Activated naive CD8-positive, alpha-beta T cell treated with anti-CD3 and anti-CD28 coated beads, Interleukin-2, amount 50 U/mL, for 24 hours (primary cell): ENCODE results near the gene STARD4.

Experiments used
- ATAC-seq: fragments of 150-1000 bp; cut with Tn5 transposase; one replicate; pipeline ENCODE4 v1.10.0; 2021
- DNase-seq: peaks from one replicate; pipeline ENCODE4 v3.0.0; 2021
- H3K27ac Mint-ChIP-seq: one replicate; pipeline ENCODE4 v1.8.0; 2021; ENCODE audit warnings: mild to moderate bottlenecking, mixed read lengths
- H3K27me3 Mint-ChIP-seq: one replicate; pipeline ENCODE4 v1.8.0; 2021; ENCODE audit warnings: mixed read lengths
- H3K36me3 Mint-ChIP-seq: one replicate; pipeline ENCODE4 v1.8.0; 2021; ENCODE audit warnings: low read depth, mixed read lengths
- H3K4me1 Mint-ChIP-seq: one replicate; pipeline ENCODE4 v1.8.0; 2021; ENCODE audit warnings: mixed read lengths
- H3K4me3 Mint-ChIP-seq: one replicate; pipeline ENCODE4 v1.8.0; 2021; ENCODE audit warnings: mild to moderate bottlenecking, moderate library complexity, mixed read lengths
- H3K9me3 Mint-ChIP-seq: one replicate; pipeline ENCODE4 v1.8.0; 2021; ENCODE audit warnings: mixed read lengths

The STARD4 gene

DNA sequence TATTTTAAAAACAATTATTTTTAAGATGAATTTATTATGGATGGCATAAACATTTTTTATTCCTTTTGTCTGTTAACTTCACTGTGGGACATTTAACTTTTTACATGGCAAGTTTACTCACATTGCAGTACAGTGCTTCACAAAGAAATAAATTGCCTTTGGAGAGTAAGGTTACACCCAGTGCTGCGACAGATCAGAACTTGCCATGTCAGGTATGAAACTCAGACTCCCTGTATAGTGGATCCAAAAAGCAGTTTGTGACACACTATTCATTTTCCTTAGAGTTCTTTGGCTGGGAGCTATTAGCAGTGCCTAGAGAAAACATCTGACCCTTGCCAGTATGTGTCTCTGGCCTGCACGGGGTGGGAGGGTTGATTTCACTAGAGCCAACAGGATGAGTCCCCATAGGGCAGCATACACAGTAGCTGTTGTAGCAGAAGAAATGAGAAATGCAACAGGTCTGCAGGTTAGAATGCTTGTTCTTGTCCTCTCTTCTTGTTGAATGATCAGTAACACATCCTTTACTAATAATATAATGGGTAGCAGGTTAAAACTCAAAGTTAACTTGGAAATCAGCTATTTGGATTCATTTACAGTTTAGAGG is 42.9 kb downstream of the STARD4 start:
- Mint-ChIP-seq H3K4me3 (no peak overlapping the region), H3K9me3 (peaks cover 5% of the 10 kb centered on the region), H3K27me3 (no peaks in the 10 kb centered on the region), H3K36me3 (peaks cover 8% of the 10 kb centered on the region), H3K27ac (no peak overlapping the region), H3K4me1 (no peaks in the 10 kb centered on the region)
- no peak for DNase-seq
- no peak for ATAC-seq

DNA sequence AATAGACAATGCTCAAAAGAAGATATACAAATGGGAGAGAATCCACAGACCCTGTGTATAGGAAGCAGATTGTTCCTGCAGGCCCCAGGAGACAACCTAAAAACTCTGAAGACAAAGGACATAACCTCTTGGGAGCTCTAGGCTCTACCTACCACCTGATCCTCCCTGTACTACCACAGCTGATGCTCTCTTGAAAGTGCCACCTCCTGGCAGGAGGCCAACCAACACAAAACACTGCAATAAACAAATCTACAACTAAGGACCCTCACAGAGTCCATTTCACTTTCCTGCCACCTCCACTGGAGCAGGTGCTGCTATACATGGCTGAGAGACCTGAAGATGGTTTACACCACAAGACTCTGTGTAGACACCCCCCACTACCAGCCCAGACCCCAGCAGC is 49.0 kb downstream of the STARD4 start:
- Mint-ChIP-seq H3K36me3 (peaks cover 22% of the 10 kb centered on the region), H3K4me1 (peaks cover 18% of the 10 kb centered on the region), H3K27me3 (no peaks in the 10 kb centered on the region), H3K27ac (peak overlapping the region; percentile 3), H3K4me3 (no peak overlapping the region), H3K9me3 (peaks cover 5% of the 10 kb centered on the region)
- no peak for DNase-seq
- no peak for ATAC-seq

DNA sequence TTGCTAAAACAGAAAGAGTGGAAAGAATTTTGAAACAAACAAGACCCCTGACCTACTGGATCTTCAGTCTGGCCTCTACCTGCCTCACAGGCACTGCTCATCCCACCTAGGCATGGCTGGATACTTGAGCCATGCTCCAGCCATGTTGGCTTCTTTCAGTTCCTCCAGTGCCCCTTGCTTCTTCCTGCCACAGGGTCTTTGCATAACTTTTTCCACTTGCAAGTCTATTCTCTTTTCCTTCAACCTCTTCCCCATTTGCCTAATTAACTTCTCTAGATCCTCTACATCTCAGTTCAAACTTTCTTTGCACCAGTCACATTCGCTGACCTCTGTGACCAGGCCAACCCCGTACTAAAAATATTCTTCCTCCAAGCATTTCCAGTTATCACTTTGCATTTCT is 50.4 kb downstream of the STARD4 start:
- ATAC-seq: no peak
- Mint-ChIP-seq H3K36me3 (peaks cover 22% of the 10 kb centered on the region), H3K27ac (peak overlapping the region; percentile 30), H3K9me3 (peaks cover 5% of the 10 kb centered on the region), H3K4me3 (no peak overlapping the region), H3K4me1 (peaks cover 18% of the 10 kb centered on the region), H3K27me3 (no peaks in the 10 kb centered on the region)
- no peak for DNase-seq

DNA sequence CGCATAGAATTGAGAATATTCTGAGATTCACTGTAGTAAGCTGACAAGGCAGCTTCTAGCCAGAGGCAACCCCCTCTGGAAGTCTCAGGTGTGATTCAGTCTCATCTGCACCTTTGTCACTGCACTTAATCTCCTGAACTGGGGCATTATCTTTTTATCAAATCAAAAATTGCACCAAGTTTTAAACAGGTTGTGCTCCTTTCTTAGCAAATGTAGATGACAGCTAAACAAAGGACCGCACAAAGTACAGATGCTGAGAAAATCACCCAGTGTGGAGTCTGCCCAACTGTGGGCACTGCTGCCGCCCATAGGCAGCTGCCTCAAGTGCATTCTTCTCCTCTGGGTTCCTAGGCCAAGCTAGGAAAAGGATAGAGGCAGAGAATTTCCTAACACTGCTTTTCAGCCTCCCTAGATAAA is 51.1 kb downstream of the STARD4 start:
- peaks cover 18% of the 10 kb centered on the region for H3K4me1 Mint-ChIP-seq
- H3K36me3 Mint-ChIP-seq: peaks cover 22% of the 10 kb centered on the region
- no peak overlapping the region for H3K4me3 Mint-ChIP-seq
- peaks cover 5% of the 10 kb centered on the region for H3K9me3 Mint-ChIP-seq
- DNase-seq (no peak), ATAC-seq (no peak)
- no peak overlapping the region for H3K27ac Mint-ChIP-seq
- no peaks in the 10 kb centered on the region for H3K27me3 Mint-ChIP-seq

DNA sequence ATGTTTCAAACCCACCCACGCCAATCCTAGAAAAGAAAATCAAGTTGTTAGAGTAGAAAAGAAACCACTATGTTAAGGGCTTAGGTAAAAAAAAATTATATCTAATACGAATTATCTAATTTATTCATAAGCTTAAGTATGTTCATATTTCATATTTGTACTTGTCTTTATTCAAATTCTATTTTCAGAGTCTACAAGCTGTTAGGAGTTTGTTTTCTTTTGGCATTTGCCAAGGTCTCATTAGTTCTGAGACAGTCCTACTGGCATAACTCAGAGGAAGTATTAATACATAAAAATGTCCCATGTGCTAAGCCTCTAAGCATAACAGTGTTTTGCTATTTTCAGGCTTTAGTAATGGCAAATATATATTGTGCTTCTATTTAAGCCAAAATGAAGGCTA is 57.6 kb downstream of the STARD4 start:
- Mint-ChIP-seq H3K27me3 (no peaks in the 10 kb centered on the region), H3K4me3 (no peak overlapping the region), H3K4me1 (peaks cover 5% of the 10 kb centered on the region), H3K9me3 (no peaks in the 10 kb centered on the region), H3K27ac (no peak overlapping the region), H3K36me3 (peaks cover 18% of the 10 kb centered on the region)
- ATAC-seq: no peak
- no peak for DNase-seq

DNA sequence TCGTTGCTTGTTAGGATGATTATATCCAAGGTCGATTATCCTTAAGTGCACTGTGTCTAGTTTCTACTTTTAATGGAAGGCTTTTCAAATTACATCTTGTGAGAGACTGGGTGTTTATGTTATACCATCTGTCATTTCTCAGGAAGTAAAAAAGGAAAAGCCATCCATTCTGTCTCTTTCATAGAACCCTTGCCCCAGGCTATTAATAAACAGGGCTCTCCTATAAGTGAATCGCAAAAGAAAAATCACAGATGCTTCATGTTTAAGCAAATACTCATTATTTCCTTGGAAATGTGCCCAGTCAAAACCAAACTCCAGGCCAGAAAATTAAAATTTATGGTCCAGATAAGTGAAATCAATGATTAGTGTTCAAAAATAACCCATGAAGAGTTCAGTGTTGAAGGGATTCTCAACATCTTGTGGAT is 58.1 kb downstream of the STARD4 start:
- Mint-ChIP-seq H3K36me3 (peaks cover 23% of the 10 kb centered on the region), H3K4me3 (no peak overlapping the region), H3K27me3 (no peaks in the 10 kb centered on the region), H3K27ac (no peak overlapping the region), H3K4me1 (peaks cover 3% of the 10 kb centered on the region), H3K9me3 (no peaks in the 10 kb centered on the region)
- no peak for DNase-seq
- no peak for ATAC-seq

DNA sequence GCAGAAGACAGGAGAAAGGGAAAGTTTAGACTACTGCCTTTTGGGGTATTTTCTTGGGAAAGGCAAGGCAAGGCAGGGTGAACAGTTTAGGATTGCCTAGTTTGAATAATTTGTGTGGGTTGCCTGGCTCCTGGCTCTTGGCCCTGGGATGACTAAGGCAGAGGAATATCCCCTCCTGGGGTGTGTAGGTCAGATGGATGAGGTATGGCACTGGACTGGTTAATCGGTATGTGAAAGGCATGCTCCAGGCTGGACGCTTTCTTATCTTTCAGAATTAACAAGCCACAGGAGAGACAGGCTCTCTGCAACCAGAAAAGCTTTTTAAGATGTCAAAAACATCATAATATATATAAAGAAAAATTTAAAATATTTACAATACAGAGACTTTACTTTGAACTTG is 58.6 kb downstream of the STARD4 start:
- H3K36me3 Mint-ChIP-seq: peaks cover 23% of the 10 kb centered on the region
- no peak overlapping the region for H3K27ac Mint-ChIP-seq
- H3K4me3 Mint-ChIP-seq: no peak overlapping the region
- no peak for DNase-seq
- H3K27me3 Mint-ChIP-seq: no peaks in the 10 kb centered on the region
- no peak for ATAC-seq
- H3K9me3 Mint-ChIP-seq: no peaks in the 10 kb centered on the region
- no peaks in the 10 kb centered on the region for H3K4me1 Mint-ChIP-seq

DNA sequence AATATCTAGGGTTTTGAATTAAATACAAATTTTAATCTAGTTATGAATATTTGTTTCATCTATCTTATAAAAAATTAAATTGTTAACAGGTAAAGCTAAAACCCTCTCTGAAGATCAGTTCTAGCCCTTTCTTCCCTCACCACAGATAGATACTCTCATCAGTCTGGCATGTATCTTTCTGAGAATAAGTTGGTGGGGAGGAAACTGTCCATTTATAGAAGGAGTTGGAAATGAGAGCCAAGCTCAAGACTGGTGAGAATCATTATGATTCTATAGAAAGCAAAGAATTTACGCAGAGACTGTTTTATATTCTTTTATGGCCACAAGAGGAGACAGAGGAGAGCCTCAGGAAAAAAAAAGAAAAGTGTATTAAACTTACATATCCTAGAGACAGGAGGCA is 59.0 kb downstream of the STARD4 start:
- Mint-ChIP-seq H3K27ac (no peak overlapping the region), H3K27me3 (no peaks in the 10 kb centered on the region)

DNA sequence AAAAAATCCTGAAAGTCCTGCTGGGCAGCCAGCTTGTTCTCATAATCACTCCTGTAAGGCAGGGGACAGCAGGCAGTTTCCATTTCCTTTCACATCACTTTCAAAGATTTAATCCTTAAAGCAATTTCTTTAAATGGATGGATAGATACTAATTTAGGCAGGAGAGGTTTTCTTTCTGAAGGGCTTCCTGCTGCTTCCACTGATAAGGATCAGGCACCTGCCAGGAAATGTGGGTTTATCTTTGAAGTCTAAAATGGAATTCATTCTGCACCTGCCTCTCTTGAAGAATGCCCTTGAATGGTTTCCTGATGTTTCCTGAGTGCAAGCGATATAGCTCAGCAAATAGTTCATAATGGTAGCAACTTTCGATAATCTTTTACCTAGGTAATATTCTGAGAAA is 64.5 kb downstream of the STARD4 start:
- Mint-ChIP-seq H3K36me3 (peaks cover 24% of the 10 kb centered on the region), H3K4me1 (peaks cover 2% of the 10 kb centered on the region), H3K4me3 (no peak overlapping the region), H3K27me3 (no peaks in the 10 kb centered on the region), H3K9me3 (no peaks in the 10 kb centered on the region), H3K27ac (no peak overlapping the region)
- DNase-seq: no peak
- no peak for ATAC-seq

More for the DNA sequence above, 59.0 kb downstream of the STARD4 start:
- Mint-ChIP-seq H3K36me3 (peaks cover 23% of the 10 kb centered on the region), H3K9me3 (no peaks in the 10 kb centered on the region), H3K4me1 (no peaks in the 10 kb centered on the region), H3K4me3 (no peak overlapping the region)
- ATAC-seq (no peak), DNase-seq (no peak)

DNA sequence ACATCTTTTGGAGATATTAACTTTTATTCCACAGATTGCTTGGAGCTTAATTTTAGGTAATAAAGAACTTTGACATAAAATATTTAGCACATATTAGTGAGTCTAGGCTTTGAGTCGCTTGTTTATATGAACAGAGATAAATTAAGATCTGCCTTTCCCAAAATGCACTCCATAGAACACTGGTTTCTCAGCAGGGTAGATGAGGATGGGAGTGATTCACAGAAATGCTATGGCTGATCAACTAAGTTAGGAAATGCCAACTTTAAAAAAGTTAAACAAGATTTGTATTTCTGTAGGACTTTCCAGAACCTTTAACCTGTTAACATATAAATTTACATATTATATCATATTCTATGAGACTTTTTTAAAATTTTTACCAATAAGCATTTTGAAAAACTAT is 65.2 kb downstream of the STARD4 start:
- no peak overlapping the region for H3K27ac Mint-ChIP-seq
- DNase-seq: no peak

More for the DNA sequence above, 65.2 kb downstream of the STARD4 start:
- Mint-ChIP-seq H3K9me3 (no peaks in the 10 kb centered on the region), H3K4me1 (peaks cover 2% of the 10 kb centered on the region), H3K36me3 (peaks cover 22% of the 10 kb centered on the region), H3K27me3 (no peaks in the 10 kb centered on the region), H3K4me3 (no peak overlapping the region)
- no peak for ATAC-seq
